HG02981 (cell line): Measurements from ENCODE around the gene ACLY.
"Not testable (repeated sequence)": the region's sequence is repeated elsewhere in the genome, so short reads cannot be mapped to it uniquely, and the experiment has no call there.

Source experiments
- ATAC-seq: cut with Tn5 transposase; IDR thresholded peaks from one replicate; pipeline ENCODE4 v1.9.1; 2021; ENCODE audit warnings: mild to moderate bottlenecking, moderate library complexity; ENCODE audit not compliant: unreplicated experiment

ACLY gene

GRCh38 chr17:41835800-41836549, 82.8 kb downstream of the ACLY start, which contains the start of gene NT5C3B:
TSS of gene NT5C3B (minus strand) at chr17:41836232. CDS start at chr17:41836193, 39 bp downstream.
- ATAC-seq = no peak

GRCh38 chr17:41835214-41835799, 83.4 kb downstream of the ACLY start:
- ATAC-seq = no peak

GRCh38 chr17:41829961-41830360, 88.8 kb downstream of the ACLY start:
- not testable (repeated sequence) for ATAC-seq

- ATAC-seq = no peak
Observed at GRCh38 chr17:41825175-41825845, 93.4 kb downstream of the ACLY start.

GRCh38 chr17:41824086-41824485, 94.7 kb downstream of the ACLY start:
- ATAC-seq = no peak

DNA sequence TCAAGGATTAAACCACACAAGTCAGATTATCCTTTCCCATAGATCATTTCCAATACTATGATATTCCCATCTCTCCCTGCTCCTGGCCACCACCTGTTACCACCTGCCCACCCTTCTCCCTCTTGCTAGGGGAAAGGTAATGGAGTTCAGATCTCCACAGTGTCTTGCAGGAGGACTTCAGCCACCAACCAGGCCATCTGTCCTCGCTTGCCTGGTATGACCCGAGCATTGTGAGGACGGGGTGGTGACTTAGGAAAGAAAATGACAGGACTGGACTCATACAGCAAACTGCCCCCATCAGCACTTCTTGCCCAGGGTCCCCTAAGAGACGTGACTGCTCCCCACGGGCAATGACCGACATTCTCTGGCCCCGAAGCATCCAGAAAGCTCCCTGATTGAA, 95.2 kb downstream of the ACLY start:
- no peak for ATAC-seq

DNA sequence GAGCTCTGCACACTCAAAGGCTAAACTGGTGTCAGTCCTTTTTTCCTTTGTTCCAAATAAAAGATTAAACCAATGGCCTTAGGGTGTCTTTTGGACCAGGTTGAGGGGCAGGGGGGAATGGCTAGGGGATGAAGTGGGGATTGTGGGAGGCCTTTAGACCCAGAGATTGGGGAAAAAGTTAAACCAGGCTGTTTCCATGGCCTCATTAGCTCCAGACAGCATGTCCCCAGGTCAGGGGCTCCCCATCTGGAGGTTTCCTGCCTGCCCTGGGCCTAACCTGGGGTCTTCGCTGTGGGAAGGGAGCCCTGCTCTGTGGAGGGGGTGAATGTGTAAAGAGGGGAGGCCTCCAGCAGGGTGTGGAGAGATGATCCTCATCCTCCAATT, 95.6 kb downstream of the ACLY start:
- ATAC-seq = no peak

GRCh38 chr17:41822216-41823140, 96.3 kb downstream of the ACLY start:
- ATAC-seq = no peak

GRCh38 chr17:41821776-41822175, 97.0 kb downstream of the ACLY start:
- ATAC-seq = no peak

GRCh38 chr17:41818024-41818423, 100.7 kb downstream of the ACLY start:
- no peak for ATAC-seq
